PC-3 (cell line): ENCODE measurements around the gene PEX11A. TPM values are rescaled to one million over a fixed set of nuclear protein-coding genes. Genes with fewer than 3 reads are reported as not detected.

Experiments
- total RNA-seq: library from RNA; depleted of rRNA; stranded (reverse); fragments of >200 nt; gene quantifications from 2 replicates; pipeline ENCODE4 v1.2.3, GENCODE V29; 2014; rRNA removed

PEX11A gene
- total RNA-seq, 1 experiment from 2014 or later: 9.7 TPM

Other genes with a start within 250 kb of the PEX11A start
- not detected in 2 replicates for gene RHCG, start 194.2 kb downstream of the PEX11A start, total RNA-seq
- 14.3 and 18.4 TPM in 2 replicates for gene TICRR, start 115.3 kb downstream of the PEX11A start, total RNA-seq
- gene KIF7, start 35.3 kb downstream of the PEX11A start, total RNA-seq: 18.8 and 27.2 TPM in 2 replicates
- 1.0 and 1.3 TPM in 2 replicates for gene PLIN1, start 11.4 kb downstream of the PEX11A start, total RNA-seq
- gene WDR93, start 57 bp upstream of the PEX11A start, total RNA-seq: 0.22 TPM in 1 of 2 replicates, not detected in the other
- 32.9 and 49.4 TPM in 2 replicates for gene MESP1, start 60.5 kb upstream of the PEX11A start, total RNA-seq
- gene MESP2, start 85.6 kb upstream of the PEX11A start, total RNA-seq: 1.1 and 1.3 TPM in 2 replicates
- 113 and 133 TPM in 2 replicates for gene ANPEP, start 124.1 kb upstream of the PEX11A start, total RNA-seq
- gene AP3S2, start 203.2 kb upstream of the PEX11A start, total RNA-seq: 18.8 and 19.4 TPM in 2 replicates
- gene ARPIN, start 222.2 kb upstream of the PEX11A start, total RNA-seq: 4.5 and 8.0 TPM in 2 replicates